Suprapubic skin (tissue), 2 donors: ENCODE results near the gene NEUROG1.

Experiments
- EP300 ChIP-seq: sonication (generic); formaldehyde crosslinking; IDR thresholded peaks from one replicate; pipeline ENCODE4 v1.6.1; 2017; ENCODE audit warnings: antibody characterized with exemption
- POLR2A ChIP-seq, 2 donors: fragments of 450-650 bp; IDR thresholded peaks; one replicate each; pipeline ENCODE4 v1.6.1; 2017; ENCODE audit warnings: antibody characterized with exemption in 2 of 2, mild to moderate bottlenecking in 2 of 2, moderate library complexity in 2 of 2

GRCh38 chr5:135541807-135542502, 6.2 kb upstream of the NEUROG1 start:
- TF ChIP-seq POLR2A (IDR thresholded peaks at IDR 0.05) (no peak), EP300 (no peak)
